Measurements from ENCODE around the gene ERBB4. TPM values are rescaled to one million over a fixed set of nuclear protein-coding genes. Genes with fewer than 3 reads are reported as not detected.

The ERBB4 gene
- total RNA-seq, 4 donors from 2014 or later = 0.59 to 1.5 (median 0.83) TPM

DNA sequence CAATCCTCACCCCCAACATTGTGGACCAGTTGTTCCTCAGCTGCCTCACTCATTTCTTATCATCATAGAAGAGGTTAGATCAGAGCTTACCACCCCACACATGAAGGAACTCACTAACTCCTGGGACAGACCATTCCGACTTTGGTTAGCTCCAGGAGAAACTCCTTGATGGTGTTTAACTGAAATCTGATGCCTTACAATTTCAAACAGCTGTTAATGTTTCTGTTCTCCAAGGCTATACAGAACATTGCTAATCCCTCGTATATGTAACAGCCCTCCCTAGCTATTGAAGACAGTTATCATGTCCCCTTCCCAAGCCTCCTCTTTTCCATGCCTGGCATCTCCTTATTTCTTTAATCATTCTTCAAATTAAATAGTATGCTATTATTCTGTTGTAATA lies 14.8 kb downstream of the ERBB4 start:
- TF ChIP-seq, protein P1, sequence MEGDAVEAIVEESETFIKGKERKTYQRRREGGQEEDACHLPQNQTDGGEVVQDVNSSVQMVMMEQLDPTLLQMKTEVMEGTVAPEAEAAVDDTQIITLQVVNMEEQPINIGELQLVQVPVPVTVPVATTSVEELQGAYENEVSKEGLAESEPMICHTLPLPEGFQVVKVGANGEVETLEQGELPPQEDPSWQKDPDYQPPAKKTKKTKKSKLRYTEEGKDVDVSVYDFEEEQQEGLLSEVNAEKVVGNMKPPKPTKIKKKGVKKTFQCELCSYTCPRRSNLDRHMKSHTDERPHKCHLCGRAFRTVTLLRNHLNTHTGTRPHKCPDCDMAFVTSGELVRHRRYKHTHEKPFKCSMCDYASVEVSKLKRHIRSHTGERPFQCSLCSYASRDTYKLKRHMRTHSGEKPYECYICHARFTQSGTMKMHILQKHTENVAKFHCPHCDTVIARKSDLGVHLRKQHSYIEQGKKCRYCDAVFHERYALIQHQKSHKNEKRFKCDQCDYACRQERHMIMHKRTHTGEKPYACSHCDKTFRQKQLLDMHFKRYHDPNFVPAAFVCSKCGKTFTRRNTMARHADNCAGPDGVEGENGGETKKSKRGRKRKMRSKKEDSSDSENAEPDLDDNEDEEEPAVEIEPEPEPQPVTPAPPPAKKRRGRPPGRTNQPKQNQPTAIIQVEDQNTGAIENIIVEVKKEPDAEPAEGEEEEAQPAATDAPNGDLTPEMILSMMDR (IDR thresholded peaks at IDR 0.05) = no peak
- TF ChIP-seq POLR2A (IDR thresholded peaks at IDR 0.05) = no peak

DNA sequence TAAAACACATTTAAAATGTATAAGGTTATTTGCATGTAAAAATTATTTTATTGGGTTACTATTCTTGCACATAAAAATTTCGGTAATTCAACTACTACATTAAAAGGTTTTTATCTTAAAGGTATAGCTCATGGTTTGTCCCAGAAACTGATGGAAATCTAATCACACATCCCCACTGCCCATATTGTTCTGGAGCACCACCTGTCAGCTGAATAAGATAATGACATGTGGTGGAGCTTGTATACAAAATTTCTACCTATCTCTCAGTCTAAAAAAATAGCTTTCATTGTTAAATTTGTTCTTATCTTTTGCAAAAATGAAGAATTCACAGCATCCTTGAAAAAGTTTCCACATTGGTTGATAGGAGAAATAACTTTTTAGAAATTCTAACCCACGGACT lies 18.3 kb downstream of the ERBB4 start:
- no peak overlapping the region for H3K4me3 ChIP-seq (ENCODE audit: low read depth, poor library complexity, severe bottlenecking)
- 33 to 36% methylated on average over 2 of the region's 2 CpGs for WGBS, 2 donors
- TF ChIP-seq POLR2A (IDR thresholded peaks at IDR 0.05) = no peak
- TF ChIP-seq, protein P1 (IDR thresholded peaks at IDR 0.05) = no peak
- intact Hi-C loops (cut with DNase I; ENCODE audit: low total_unique reads) = no loop called here
- DNase-seq (ENCODE audit: low spot score in 2 of 2) = no peak

More for the DNA sequence above, 14.8 kb downstream of the ERBB4 start:
- intact Hi-C loops (cut with DNase I; ENCODE audit: low total_unique reads) = no loop called here
- DNase-seq (ENCODE audit: low spot score in 2 of 2) = no peak
- no peak overlapping the region for H3K4me3 ChIP-seq (ENCODE audit: low read depth, poor library complexity, severe bottlenecking)
- 40 to 54% methylated on average over 2 of the region's 2 CpGs for WGBS, 2 donors

DNA sequence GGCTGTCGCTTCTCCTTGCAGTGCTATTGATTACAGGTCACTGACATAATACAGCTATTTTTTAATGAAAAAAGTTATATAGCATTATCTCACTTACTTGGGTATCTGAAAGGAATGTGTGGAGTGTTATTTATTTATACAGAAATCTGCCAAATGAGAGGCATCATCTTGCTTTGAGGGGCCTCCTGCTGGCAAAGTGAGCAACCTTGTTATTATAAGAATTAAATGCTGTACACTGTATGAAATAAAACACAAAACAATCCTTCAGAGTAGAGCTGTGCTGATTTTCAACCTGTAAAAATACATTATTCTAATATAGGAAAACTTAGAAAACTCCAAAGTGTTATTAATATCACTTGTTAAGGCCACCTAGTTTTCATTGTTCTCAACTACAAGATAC lies 20.9 kb downstream of the ERBB4 start:
- TF ChIP-seq, protein P1 (IDR thresholded peaks at IDR 0.05) = no peak
- H3K4me3 ChIP-seq (ENCODE audit: low read depth, poor library complexity, severe bottlenecking) = no peak overlapping the region
- intact Hi-C loops (cut with DNase I; ENCODE audit: low total_unique reads) = no loop called here
- DNase-seq (ENCODE audit: low spot score in 2 of 2) = no peak
- 89 to 90% methylated on average over 1 of the region's 1 CpG for WGBS, 2 donors

DNA sequence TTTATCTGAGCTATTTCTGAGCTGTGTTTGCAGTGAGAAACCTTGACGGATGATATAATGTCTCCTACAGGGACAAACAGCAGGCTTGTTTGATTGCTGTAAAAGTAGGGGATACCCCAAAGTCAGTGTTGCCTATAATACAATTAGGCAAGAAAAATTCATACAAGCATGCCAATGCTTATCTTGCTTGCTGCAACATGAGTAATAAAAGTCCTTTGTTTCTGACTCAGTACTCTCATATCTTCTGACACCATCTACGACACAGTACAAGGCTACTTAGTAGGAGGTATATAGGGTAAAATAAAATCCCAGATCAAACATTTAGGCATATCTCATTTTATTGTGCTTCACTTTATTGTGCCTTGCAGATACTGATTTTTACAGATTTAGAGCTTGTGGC lies 33.0 kb downstream of the ERBB4 start:
- TF ChIP-seq, protein P1 (IDR thresholded peaks at IDR 0.05) = no peak
- no peak for TF ChIP-seq POLR2A (IDR thresholded peaks at IDR 0.05)
- WGBS, 2 donors = 89 to 96% methylated on average over 2 of the region's 2 CpGs
- intact Hi-C loops (cut with DNase I; ENCODE audit: low total_unique reads) = no loop called here
- DNase-seq (ENCODE audit: low spot score in 2 of 2) = no peak
- H3K4me3 ChIP-seq (ENCODE audit: low read depth, poor library complexity, severe bottlenecking) = no peak overlapping the region

DNA sequence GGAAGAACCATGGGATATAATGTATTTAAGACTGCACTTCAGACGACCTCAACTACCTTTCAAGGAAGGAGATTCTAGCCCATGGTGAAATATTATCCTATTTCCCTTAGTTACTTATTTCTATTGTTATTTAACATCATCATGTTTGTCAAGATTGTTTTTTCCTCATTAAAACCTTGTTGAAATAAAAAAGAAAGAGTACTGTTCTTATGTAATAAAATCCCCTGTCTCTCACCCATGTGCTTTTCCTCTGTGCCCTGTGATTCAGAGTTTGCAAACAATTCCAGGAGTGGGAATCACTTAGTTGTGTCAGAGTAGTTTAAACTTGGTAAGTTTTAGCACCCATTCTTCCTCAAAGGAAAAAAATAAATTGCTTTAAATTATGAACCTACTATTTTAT lies 43.6 kb downstream of the ERBB4 start:
- H3K4me3 ChIP-seq (ENCODE audit: low read depth, poor library complexity, severe bottlenecking) = no peak overlapping the region
- DNase-seq (ENCODE audit: low spot score in 2 of 2) = no peak
- intact Hi-C loops (cut with DNase I; ENCODE audit: low total_unique reads) = no loop called here
- 58 to 69% methylated on average over 1 of the region's 1 CpG for WGBS, 2 donors
- TF ChIP-seq, protein P1 (IDR thresholded peaks at IDR 0.05) = no peak
- TF ChIP-seq POLR2A (IDR thresholded peaks at IDR 0.05) = no peak

DNA sequence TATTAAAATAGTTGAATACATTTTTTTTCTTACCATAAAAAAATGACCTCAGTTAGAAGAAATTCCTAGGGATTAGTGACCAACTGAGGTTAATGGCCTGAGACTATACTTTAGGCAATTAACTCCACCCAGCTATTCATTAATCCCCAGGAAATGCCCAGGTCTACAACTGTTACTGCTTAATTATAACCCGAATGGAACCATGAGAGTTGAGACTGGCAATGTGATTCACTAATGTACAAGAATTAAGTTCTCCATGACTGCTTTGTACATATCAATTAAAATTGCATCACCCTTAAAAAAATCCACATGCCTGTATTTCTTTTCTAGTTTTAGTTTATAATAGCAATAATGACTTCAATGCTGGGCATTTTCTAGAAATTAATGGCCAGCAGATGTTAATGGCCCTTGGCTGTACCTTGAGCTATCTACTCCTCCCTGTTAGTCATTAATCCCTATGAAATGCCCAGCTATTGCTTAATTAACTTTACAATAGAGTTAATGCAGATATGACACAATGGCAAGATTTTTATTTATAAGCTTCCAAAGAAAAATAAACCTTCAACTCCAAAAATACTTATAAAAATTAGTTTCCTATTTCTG lies 44.1 kb downstream of the ERBB4 start:
- no peak overlapping the region for H3K4me3 ChIP-seq (ENCODE audit: low read depth, poor library complexity, severe bottlenecking)
- DNase-seq (ENCODE audit: low spot score in 2 of 2) = no peak
- 43 to 54% methylated on average over 1 of the region's 1 CpG for WGBS, 2 donors
- intact Hi-C loops (cut with DNase I; ENCODE audit: low total_unique reads) = no loop called here
- TF ChIP-seq, protein P1 (IDR thresholded peaks at IDR 0.05) = no peak
- no peak for TF ChIP-seq POLR2A (IDR thresholded peaks at IDR 0.05)

Data from lower leg skin (tissue), 4 donors.